Measurements from ENCODE around the gene F10.

GRCh38 chr13:113176822-113177221 is 54.2 kb downstream of the F10 start:
- TF ChIP-seq CTCF (IDR thresholded peaks at IDR 0.05) = no peak
- TF ChIP-seq SIN3A (IDR thresholded peaks at IDR 0.05; ENCODE audit: borderline replicate concordance, insufficient read depth, low read depth, low read length) = no peak

All from Panc1 (cell line).